Measurements from ENCODE around the gene ATP8A2. TPM values are rescaled to one million over a fixed set of nuclear protein-coding genes. Genes with fewer than 3 reads are reported as not detected.

Gene ATP8A2
- total RNA-seq, 1 experiment from 2014 or later, result 5.2 TPM

GRCh38 chr13:25561812-25562211 lies 190.0 kb downstream of the ATP8A2 start:
- no peak for ATAC-seq
- Mint-ChIP-seq H3K4me3 (no peak overlapping the region), H3K4me1 (no peaks in the 10 kb centered on the region), H3K27me3 (ENCODE audit: low read depth) (no peaks in the 10 kb centered on the region), H3K36me3 (peaks cover 4% of the 10 kb centered on the region), H3K27ac (no peak overlapping the region), H3K9me3 (no peaks in the 10 kb centered on the region)
- no peak for DNase-seq (ENCODE audit: low spot score)
- ChIA-PET POLR2A (no interaction called here), CTCF (no interaction called here)
- TF ChIP-seq JUN (CRISPR knock-in tag; IDR thresholded peaks at IDR 0.05) (no peak), EMX1 (CRISPR knock-in tag; IDR thresholded peaks at IDR 0.05) (no peak), ZNF423 (CRISPR knock-in tag; IDR thresholded peaks at IDR 0.05) (no peak), JAZF1 (CRISPR knock-in tag; IDR thresholded peaks at IDR 0.05) (no peak), AFF4 (CRISPR knock-in tag; IDR thresholded peaks at IDR 0.05; ENCODE audit: borderline replicate concordance) (no peak), ATF1 (CRISPR knock-in tag; IDR thresholded peaks at IDR 0.05) (no peak), FOXP1 (CRISPR knock-in tag; IDR thresholded peaks at IDR 0.05; ENCODE audit: borderline replicate concordance) (no peak), ZNF317 (CRISPR knock-in tag; IDR thresholded peaks at IDR 0.05; ENCODE audit: borderline replicate concordance, low read depth) (no peak), ZNF263 (CRISPR knock-in tag; IDR thresholded peaks at IDR 0.05; ENCODE audit: low read depth) (no peak), ERG (CRISPR knock-in tag; IDR thresholded peaks at IDR 0.05) (no peak)
- TF ChIP-seq, protein P1, sequence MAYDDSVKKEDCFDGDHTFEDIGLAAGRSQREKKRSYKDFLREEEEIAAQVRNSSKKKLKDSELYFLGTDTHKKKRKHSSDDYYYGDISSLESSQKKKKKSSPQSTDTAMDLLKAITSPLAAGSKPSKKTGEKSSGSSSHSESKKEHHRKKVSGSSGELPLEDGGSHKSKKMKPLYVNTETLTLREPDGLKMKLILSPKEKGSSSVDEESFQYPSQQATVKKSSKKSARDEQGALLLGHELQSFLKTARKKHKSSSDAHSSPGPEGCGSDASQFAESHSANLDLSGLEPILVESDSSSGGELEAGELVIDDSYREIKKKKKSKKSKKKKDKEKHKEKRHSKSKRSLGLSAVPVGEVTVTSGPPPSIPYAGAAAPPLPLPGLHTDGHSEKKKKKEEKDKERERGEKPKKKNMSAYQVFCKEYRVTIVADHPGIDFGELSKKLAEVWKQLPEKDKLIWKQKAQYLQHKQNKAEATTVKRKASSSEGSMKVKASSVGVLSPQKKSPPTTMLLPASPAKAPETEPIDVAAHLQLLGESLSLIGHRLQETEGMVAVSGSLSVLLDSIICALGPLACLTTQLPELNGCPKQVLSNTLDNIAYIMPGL (CRISPR knock-in tag; IDR thresholded peaks at IDR 0.05), result no peak
- TF ChIP-seq, protein P2, sequence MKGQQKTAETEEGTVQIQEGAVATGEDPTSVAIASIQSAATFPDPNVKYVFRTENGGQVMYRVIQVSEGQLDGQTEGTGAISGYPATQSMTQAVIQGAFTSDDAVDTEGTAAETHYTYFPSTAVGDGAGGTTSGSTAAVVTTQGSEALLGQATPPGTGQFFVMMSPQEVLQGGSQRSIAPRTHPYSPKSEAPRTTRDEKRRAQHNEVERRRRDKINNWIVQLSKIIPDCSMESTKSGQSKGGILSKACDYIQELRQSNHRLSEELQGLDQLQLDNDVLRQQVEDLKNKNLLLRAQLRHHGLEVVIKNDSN (CRISPR knock-in tag; IDR thresholded peaks at IDR 0.05), result no peak
- TF ChIP-seq, protein P3, sequence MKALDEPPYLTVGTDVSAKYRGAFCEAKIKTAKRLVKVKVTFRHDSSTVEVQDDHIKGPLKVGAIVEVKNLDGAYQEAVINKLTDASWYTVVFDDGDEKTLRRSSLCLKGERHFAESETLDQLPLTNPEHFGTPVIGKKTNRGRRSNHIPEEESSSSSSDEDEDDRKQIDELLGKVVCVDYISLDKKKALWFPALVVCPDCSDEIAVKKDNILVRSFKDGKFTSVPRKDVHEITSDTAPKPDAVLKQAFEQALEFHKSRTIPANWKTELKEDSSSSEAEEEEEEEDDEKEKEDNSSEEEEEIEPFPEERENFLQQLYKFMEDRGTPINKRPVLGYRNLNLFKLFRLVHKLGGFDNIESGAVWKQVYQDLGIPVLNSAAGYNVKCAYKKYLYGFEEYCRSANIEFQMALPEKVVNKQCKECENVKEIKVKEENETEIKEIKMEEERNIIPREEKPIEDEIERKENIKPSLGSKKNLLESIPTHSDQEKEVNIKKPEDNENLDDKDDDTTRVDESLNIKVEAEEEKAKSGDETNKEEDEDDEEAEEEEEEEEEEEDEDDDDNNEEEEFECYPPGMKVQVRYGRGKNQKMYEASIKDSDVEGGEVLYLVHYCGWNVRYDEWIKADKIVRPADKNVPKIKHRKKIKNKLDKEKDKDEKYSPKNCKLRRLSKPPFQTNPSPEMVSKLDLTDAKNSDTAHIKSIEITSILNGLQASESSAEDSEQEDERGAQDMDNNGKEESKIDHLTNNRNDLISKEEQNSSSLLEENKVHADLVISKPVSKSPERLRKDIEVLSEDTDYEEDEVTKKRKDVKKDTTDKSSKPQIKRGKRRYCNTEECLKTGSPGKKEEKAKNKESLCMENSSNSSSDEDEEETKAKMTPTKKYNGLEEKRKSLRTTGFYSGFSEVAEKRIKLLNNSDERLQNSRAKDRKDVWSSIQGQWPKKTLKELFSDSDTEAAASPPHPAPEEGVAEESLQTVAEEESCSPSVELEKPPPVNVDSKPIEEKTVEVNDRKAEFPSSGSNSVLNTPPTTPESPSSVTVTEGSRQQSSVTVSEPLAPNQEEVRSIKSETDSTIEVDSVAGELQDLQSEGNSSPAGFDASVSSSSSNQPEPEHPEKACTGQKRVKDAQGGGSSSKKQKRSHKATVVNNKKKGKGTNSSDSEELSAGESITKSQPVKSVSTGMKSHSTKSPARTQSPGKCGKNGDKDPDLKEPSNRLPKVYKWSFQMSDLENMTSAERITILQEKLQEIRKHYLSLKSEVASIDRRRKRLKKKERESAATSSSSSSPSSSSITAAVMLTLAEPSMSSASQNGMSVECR (CRISPR knock-in tag; IDR thresholded peaks at IDR 0.05; ENCODE audit: borderline replicate concordance), result no peak

DNA sequence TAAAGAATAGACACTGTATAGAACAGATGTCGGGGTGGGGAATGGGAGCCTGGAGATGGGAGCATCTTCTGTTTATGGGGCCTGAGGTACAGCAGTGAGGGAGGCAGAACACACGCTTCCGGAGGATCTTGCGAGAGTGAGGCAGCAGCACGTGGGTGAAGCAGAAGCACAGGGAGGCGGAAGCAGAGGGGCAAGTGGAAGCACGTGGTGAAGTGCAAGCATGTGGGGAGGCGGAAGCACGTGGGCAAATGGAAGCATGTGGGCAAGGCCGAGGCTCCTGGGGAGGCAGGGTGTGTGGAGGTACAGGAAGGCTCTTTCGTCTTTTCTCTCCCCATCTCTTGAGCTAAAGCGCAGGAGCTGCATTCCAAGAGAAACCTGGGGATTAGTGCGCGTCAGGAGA lies 198.4 kb downstream of the ATP8A2 start:
- H3K27me3 Mint-ChIP-seq (ENCODE audit: low read depth), result no peaks in the 10 kb centered on the region
- POLR2A ChIA-PET, result no interaction called here
- H3K4me3 Mint-ChIP-seq, result no peak overlapping the region
- H3K9me3 Mint-ChIP-seq, result no peaks in the 10 kb centered on the region
- H3K36me3 Mint-ChIP-seq, result no peaks in the 10 kb centered on the region
- 0 out of 2 replicates have a peak, but pooled peaks cover 5% of the 10 kb centered on the region for H3K4me1 Mint-ChIP-seq
- no peak for ATAC-seq
- DNase-seq (ENCODE audit: low spot score), result no peak
- CTCF ChIA-PET, result interaction anchor here (1.2 to 1.4 kb wide), 2 partner anchors 467 to 565 kb away, joined by 3 to 4 read pairs; no protein-coding TSS in a partner anchor
- no peak overlapping the region for H3K27ac Mint-ChIP-seq
- no peak for TF ChIP-seq ATF6 (CRISPR knock-in tag; IDR thresholded peaks at IDR 0.05)
- TF ChIP-seq, protein P2 (CRISPR knock-in tag; IDR thresholded peaks at IDR 0.05), result no peak
- TF ChIP-seq, protein P4, sequence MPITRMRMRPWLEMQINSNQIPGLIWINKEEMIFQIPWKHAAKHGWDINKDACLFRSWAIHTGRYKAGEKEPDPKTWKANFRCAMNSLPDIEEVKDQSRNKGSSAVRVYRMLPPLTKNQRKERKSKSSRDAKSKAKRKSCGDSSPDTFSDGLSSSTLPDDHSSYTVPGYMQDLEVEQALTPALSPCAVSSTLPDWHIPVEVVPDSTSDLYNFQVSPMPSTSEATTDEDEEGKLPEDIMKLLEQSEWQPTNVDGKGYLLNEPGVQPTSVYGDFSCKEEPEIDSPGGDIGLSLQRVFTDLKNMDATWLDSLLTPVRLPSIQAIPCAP (CRISPR knock-in tag; IDR thresholded peaks at IDR 0.05), result no peak
- no peak for TF ChIP-seq NFYB (CRISPR knock-in tag; conservative IDR thresholded peaks at IDR 0.05; ENCODE audit: low read depth)
- no peak for TF ChIP-seq CTCF (IDR thresholded peaks at IDR 0.05)

Data from WTC11 (cell line).